Right renal pelvis (tissue), 4 donors: ENCODE data around the gene STK24. TPM values are rescaled to one million over a fixed set of nuclear protein-coding genes. Genes with fewer than 3 reads are reported as not detected.

ENCODE experiments used
- DNase-seq, 4 donors: peaks; one replicate each; pipeline ENCODE4 v3.0.0-alpha.2; 2013; ENCODE audit warnings: low read depth in 4 of 4, low spot score in 3 of 4, missing footprints in 1 of 4
- polyA plus RNA-seq, 4 donors: library from polyadenylated mRNA; unstranded; fragments of 120-200 nt; gene quantifications; one replicate each; pipeline ENCODE4 v1.2.1, GENCODE V29; 2013; ENCODE audit not compliant: insufficient read length in 4 of 4

The STK24 gene
- polyA plus RNA-seq, 4 donors, result 117 to 134 (median 123) TPM

GRCh38 chr13:98442391-98443230, 134.3 kb downstream of the STK24 start:
- no peak for DNase-seq

DNA sequence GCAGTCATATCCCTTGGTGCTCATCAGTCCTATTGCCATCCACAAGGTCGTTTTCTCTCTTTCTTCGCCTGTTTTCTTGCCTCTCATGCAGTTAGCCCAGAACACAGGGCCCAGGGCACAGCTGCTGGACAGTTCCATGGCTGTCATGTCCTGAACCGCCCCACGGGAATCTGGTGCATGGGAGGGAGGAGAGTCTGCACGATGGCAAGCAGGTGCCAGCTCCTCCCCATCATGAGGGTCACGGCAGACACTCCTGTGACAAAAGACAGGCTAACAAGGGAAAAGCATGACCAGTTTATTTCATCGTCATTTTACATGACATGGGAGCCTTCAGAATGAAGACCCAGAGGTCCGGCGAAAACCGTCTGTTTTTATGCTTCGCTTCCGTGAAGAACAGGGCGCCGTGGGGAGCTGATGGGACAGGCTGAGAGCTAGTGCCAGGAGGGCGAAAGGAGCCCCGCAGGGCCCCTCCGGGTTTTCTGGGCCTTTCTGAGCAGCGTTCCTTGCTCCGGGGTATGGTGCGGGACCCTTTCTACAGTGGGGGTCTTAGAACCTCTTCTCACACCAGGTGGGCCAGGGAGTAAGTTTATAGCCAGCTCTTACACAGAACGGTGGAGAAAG, 135.7 kb downstream of the STK24 start:
- no peak for DNase-seq

GRCh38 chr13:98440390-98441055, 136.4 kb downstream of the STK24 start:
- DNase-seq, result no peak

DNA sequence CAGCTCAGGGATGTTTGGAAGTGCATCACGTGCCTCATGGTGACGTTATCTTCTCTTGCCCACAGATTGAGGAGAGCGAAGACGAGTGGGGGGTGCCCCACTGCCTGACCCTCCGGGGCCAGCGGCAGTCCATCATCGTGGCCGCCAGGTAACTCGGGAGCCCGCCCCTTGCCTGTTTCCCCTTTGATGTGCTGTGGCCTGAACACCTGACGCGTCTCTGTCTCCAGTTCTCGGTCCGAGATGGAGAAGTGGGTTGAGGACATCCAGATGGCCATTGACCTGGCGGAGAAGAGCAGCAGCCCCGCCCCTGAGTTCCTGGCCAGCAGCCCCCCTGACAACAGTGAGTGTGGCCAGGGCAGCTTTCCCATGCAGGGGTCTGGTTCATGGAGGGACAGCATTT, 137.0 kb downstream of the STK24 start:
- no peak for DNase-seq

DNA sequence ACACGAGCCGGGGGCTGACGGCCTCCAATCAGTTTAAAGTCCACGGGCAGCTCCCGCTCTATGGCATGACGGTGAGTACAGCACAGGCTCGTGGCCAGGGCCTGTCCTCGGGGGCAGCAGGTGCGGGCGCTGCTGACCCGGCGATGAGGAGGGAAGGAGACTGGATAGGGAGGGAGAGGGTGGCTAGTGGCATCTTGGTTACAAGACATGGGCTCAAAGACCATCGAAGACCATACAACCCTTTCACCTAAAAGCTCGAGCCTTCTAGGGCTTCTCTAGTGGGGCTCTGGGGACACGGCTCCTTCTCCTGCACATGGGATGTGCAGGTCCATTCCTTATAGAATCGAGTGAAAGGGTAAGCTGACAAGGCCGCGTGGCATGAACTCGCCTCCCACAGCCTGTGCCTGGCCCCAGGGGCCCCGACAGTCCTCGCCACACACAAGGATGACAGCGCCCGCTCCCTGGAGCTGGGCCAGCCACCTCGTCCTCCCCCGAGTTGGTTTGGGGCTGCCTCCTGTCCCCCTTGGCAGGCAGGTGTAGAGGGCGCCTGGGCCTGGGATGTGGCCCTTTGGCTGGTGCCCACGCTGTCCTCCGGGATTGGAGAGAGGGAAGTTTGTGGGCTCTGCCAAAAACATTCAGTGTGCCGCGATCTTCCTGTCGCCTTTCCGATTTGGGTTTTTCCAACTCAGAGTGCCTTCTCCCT, 137.6 kb downstream of the STK24 start:
- no peak for DNase-seq

DNA sequence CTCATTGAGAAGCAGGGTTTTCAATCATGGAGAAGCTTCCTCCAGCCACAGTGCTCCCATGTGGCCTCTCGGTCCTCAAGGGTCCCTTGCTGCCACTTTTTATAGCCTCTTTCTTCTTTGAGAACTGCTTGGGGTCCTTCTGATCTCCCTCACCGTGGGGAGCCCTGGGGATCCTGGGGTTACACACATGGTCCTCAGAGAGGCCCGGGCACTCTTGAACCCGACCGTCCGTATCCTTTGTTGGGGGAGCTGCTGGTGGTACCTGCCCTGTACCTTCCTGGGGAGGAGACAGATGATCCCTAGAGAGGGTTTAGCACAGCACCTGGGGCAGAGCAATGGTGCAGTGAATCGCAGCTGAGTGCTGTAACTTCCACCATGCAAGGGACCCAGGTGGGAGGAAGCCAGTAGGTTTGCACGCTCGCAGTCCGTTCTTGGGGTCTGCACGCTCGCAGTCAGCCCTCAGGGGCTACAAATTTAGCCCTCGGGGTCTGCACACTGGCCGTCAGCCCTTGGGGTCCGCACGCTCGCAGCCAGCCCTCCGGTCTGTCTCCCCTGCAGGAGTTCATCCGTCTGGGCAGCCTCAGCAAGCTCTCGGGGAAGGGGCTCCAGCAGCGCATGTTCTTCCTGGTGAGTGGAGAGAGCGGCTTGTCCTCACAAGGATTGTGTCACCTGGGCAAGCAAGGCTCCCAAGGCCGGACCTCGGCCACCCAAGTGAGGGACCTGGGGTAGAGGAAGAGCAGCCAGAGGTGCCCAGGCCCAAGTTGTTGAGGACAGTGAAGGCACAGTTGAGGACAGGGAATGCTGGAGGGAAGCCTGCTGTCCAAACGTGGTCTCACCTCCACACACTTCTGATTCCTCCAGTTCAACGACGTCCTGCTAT, 138.4 kb downstream of the STK24 start:
- DNase-seq, result no peak

GRCh38 chr13:98436233-98436910, 140.5 kb downstream of the STK24 start:
- DNase-seq, result no peak

DNA sequence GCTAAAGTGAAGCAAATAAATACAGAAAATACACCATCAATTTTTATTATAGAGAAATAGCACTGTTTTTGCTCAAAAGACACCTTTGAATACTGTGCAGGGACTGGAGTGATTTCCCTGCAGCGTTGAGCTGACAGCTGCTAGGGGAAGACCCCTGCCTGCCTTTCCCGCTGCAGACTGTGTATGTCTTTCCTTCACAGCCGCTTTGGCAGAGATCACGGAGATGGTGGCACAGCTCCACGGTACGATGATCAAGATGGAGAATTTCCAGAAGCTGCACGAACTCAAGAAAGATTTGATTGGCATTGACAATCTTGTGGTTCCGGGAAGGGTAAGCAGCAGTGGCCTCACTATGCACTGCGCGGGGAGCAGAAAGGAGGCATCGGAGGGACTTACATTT, 141.5 kb downstream of the STK24 start:
- DNase-seq, result no peak

DNA sequence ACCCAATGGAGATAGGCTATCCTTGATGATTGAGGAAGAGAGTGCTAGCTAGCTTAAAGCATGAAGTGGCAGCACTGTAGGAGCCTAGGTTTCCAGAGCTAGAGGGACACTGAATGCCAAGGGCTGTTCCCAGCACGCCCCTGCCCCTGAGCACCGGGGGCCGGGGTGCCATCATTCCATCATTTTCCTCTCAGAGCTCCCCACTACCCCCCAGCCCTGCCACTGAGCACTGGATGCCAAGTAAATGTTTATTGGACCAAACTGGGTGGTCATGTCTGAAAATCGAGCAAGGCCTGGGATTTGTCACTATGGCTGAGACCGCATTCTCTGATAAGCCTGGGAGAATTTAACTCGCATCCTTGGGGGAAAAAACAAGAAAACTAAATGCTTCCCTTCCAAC, 142.8 kb downstream of the STK24 start:
- DNase-seq, result no peak

GRCh38 chr13:98433654-98434053, 143.3 kb downstream of the STK24 start:
- no peak for DNase-seq

DNA sequence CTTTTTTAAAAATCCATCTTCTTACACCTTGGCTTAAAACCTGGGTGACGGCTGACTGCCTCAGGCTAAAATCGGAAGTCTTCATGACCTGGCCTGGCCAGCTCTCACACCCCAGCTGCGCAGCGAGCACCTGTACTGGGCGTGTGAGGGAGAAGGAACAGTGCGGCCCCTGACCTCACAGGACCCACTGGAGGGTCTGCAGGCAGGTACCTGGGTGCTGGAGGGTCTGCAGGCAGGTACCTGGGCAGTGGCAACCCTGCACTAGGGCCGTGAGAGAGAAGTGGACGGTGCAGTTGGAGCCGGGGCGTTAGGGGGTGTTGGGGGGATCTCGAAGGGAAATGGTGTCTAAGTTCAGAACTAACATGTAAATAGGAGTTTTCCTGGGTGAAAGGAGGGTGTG, 144.3 kb downstream of the STK24 start:
- no peak for DNase-seq

DNA sequence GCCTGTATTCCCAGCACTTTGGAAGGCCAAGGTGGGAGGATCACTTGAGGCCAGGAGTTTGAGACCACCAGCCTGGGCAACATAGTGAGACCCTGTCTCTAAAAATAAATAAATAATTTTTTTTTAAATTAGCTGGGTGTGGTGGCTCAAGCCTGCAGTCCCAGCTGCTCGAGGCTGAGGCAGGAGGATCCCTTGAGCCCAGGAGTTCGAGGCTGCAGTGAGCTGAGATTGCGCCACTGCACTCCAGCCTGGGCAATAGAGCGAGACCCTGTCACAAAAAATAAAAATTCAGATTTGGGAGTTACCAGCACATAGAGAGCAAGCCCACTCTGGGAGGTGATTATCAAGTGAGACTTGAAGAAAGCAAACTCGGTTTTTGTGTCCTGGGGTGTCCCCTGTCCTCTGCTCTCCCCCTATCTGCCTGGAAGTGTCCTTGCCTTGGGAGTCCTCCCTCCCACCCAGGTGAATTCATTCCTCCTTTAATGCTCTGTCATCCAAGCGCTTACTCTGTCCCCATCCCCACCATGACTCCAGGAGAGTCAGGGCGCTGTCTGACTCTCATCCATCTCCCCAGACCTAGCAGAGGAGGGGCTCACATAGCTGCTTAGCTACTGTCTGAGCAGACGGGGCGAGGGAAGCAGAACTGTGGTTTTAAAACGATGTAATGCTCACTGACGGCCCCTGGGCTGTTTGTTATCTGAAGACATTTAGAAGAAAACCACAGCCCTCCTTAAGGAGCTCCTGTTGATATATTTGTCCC, 146.8 kb downstream of the STK24 start:
- no peak for DNase-seq

DNA sequence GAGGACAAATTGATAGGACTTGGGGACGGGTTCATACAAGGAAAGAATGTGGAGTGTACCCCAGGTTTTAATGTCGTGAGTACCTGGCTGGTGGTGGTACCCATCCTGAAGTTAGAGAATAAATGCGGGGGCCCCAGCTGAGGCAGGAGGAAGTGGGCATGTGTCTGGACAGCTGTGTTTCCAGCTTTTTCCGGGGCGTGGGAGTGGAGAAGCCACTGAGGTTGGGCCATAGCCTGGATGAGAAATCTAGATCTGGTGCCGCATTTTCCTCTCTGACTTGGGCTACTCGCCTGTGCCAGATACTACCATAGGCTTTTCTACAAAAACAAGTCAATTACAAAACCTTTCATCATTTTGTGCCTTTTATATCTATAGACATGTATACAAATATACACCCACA, 147.4 kb downstream of the STK24 start:
- DNase-seq, result no peak

- DNase-seq, result no peak
Observed at GRCh38 chr13:98429081-98429480, 147.8 kb downstream of the STK24 start.

DNA sequence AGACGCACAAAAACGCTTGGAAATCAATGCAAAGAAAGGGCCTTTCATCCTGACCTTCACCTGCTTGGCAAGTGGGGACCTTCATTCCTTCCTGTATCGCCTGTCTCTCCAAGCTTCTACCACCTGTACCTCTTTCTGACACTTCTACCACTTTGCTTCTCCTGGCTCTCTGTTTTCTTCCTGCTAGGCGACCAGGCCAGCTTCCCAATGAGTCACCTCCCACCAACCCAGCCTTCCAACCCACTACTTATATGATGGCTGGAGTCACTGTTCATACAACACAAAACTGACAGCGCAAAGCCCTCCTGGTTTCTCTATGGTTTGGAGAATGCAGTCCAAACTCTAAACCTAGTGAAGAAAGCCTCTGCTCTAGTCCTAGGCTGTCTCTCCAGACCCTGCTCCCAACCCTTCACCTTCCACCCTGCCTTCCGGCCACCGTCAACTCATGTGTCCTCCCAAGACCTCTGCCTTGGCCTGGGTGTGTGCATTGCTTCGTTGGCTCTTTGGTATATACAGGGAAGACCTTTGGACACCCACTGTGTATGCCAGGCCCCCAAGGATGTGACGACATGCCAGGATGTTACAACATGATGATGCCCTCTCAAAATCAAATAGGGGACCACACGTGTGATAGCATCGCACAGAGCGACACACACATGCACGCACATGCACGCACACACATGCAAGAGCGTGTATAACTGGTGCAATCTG, 148.5 kb downstream of the STK24 start:
- DNase-seq, result no peak

DNA sequence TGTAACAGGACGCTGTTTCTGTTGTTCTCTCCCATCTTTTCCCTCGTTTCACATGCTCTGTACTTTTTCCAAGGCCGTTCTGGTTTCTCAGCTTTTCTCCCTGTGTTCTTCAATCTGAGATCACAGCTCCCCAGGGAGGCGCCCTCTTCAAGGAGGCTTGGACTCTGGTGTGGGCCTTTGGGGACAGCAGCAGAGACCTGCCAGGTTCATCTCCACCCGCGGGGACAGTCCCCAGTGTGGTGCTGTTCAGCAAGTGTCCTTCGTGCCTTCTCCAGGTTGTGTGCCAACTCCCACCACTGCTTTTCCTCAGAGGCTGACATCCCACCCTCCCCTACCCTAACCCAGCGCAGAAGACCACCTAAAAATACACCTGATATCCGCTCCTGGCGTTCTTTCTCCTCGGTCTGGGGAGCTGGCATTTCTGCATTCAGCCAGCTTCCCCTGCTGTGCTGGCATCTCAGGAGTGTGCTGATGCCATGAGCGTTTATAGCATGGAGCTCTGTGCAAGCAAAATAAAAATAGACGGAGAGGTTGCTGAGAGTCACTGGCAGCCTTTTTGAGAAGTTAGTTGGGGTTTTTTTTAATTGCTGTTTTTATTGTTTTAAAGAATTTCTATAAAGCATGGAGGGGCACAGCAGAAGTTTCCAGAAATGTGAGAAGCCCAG, 149.4 kb downstream of the STK24 start:
- no peak for DNase-seq

- no peak for DNase-seq
Observed at GRCh38 chr13:98423417-98423816, 153.5 kb downstream of the STK24 start.

- DNase-seq, result no peak
Observed at GRCh38 chr13:98422046-98422445, 154.9 kb downstream of the STK24 start.
